ENCODE results near the gene TECRL. TPM values are rescaled to one million over a fixed set of nuclear protein-coding genes. Genes with fewer than 3 reads are reported as not detected.

The TECRL gene
- total and polyA plus RNA-seq, 2 experiments from 2014 or later = not detected

DNA sequence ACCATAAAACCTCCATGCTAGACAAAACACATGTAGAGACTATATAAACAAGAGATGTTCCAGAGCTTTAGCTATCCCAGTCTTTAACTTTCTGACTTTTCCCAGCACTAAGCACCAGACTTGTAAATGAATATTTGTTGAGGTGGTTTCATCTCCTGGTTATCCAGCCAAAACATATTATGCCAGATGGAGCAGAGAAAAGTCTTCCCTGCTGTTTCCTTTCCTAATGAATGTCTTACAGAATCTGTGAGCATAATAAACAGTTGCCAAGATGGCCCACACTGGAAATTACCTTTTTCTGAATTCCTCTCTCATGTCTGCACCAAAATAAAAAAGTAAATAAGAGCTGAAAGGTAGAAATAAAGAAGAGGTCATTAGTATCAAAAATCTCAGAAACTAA lies 159.2 kb downstream of the TECRL start:
- no peak for ATAC-seq
- H3K9me2 ChIP-seq (ENCODE audit: insufficient read depth) = no peaks in the 10 kb centered on the region

More for the DNA sequence above, 159.2 kb downstream of the TECRL start:
- no peak overlapping the region for H3K4me3 Mint-ChIP-seq
- no peak overlapping the region for H2AFZ ChIP-seq
- no peaks in the 10 kb centered on the region for H3F3A ChIP-seq (replicated peaks; ENCODE audit: low read depth)
- H3K4me1 Mint-ChIP-seq = no peaks in the 10 kb centered on the region
- no peaks in the 10 kb centered on the region for H3K4me1 ChIP-seq (ENCODE audit: insufficient read depth)
- H3K4me2 ChIP-seq = no peak overlapping the region
- H3K27ac ChIP-seq (ENCODE audit: low read depth) = no peak overlapping the region
- no peaks in the 10 kb centered on the region; the same call in 1 of the 2 replicates for H3K36me3 ChIP-seq (ENCODE audit: insufficient read depth)
- peaks cover 3% of the 10 kb centered on the region for H3K27me3 Mint-ChIP-seq (ENCODE audit: insufficient read depth, low read depth, poor library complexity)
- H3K36me3 Mint-ChIP-seq (ENCODE audit: low read depth) = peaks cover 5% of the 10 kb centered on the region; the same call in 1 of the 3 replicates
- peaks cover 20% of the 10 kb centered on the region for H3K9me3 Mint-ChIP-seq
- TF ChIP-seq, protein P1, sequence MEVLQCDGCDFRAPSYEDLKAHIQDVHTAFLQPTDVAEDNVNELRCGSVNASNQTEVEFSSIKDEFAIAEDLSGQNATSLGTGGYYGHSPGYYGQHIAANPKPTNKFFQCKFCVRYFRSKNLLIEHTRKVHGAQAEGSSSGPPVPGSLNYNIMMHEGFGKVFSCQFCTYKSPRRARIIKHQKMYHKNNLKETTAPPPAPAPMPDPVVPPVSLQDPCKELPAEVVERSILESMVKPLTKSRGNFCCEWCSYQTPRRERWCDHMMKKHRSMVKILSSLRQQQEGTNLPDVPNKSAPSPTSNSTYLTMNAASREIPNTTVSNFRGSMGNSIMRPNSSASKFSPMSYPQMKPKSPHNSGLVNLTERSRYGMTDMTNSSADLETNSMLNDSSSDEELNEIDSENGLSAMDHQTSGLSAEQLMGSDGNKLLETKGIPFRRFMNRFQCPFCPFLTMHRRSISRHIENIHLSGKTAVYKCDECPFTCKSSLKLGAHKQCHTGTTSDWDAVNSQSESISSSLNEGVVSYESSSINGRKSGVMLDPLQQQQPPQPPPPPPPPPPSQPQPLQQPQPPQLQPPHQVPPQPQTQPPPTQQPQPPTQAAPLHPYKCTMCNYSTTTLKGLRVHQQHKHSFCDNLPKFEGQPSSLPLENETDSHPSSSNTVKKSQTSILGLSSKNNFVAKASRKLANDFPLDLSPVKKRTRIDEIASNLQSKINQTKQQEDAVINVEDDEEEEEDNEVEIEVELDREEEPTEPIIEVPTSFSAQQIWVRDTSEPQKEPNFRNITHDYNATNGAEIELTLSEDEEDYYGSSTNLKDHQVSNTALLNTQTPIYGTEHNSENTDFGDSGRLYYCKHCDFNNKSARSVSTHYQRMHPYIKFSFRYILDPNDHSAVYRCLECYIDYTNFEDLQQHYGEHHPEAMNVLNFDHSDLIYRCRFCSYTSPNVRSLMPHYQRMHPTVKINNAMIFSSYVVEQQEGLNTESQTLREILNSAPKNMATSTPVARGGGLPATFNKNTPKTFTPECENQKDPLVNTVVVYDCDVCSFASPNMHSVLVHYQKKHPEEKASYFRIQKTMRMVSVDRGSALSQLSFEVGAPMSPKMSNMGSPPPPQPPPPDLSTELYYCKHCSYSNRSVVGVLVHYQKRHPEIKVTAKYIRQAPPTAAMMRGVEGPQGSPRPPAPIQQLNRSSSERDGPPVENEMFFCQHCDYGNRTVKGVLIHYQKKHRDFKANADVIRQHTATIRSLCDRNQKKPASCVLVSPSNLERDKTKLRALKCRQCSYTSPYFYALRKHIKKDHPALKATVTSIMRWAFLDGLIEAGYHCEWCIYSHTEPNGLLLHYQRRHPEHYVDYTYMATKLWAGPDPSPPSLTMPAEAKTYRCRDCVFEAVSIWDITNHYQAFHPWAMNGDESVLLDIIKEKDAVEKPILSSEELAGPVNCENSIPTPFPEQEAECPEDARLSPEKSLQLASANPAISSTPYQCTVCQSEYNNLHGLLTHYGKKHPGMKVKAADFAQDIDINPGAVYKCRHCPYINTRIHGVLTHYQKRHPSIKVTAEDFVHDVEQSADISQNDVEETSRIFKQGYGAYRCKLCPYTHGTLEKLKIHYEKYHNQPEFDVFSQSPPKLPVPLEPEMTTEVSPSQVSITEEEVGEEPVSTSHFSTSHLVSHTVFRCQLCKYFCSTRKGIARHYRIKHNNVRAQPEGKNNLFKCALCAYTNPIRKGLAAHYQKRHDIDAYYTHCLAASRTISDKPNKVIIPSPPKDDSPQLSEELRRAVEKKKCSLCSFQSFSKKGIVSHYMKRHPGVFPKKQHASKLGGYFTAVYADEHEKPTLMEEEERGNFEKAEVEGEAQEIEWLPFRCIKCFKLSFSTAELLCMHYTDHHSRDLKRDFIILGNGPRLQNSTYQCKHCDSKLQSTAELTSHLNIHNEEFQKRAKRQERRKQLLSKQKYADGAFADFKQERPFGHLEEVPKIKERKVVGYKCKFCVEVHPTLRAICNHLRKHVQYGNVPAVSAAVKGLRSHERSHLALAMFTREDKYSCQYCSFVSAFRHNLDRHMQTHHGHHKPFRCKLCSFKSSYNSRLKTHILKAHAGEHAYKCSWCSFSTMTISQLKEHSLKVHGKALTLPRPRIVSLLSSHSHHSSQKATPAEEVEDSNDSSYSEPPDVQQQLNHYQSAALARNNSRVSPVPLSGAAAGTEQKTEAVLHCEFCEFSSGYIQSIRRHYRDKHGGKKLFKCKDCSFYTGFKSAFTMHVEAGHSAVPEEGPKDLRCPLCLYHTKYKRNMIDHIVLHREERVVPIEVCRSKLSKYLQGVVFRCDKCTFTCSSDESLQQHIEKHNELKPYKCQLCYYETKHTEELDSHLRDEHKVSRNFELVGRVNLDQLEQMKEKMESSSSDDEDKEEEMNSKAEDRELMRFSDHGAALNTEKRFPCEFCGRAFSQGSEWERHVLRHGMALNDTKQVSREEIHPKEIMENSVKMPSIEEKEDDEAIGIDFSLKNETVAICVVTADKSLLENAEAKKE (CRISPR knock-in tag; IDR thresholded peaks at IDR 0.05) = no peak
- TF ChIP-seq, protein P2, sequence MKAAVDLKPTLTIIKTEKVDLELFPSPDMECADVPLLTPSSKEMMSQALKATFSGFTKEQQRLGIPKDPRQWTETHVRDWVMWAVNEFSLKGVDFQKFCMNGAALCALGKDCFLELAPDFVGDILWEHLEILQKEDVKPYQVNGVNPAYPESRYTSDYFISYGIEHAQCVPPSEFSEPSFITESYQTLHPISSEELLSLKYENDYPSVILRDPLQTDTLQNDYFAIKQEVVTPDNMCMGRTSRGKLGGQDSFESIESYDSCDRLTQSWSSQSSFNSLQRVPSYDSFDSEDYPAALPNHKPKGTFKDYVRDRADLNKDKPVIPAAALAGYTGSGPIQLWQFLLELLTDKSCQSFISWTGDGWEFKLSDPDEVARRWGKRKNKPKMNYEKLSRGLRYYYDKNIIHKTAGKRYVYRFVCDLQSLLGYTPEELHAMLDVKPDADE (IDR thresholded peaks at IDR 0.05) = no peak
- TF ChIP-seq EZH2 (IDR thresholded peaks at IDR 0.05; ENCODE audit: low read depth, unreplicated experiment) (no peak), STAT1 (IDR thresholded peaks at IDR 0.05; ENCODE audit: unreplicated experiment) (no peak), JUNB (IDR thresholded peaks at IDR 0.05; ENCODE audit: unreplicated experiment) (no peak), ZNF331 (CRISPR knock-in tag; IDR thresholded peaks at IDR 0.05; ENCODE audit: low read depth) (no peak)
- no peaks in the 10 kb centered on the region for H3K79me2 ChIP-seq (replicated peaks; ENCODE audit: insufficient read depth)
- DNase-seq (ENCODE audit: low spot score) = no peak
- no peak overlapping the region for H3K27ac Mint-ChIP-seq
- H3K4me3 ChIP-seq = no peak overlapping the region
- no peaks in the 10 kb centered on the region for H4K20me1 ChIP-seq (replicated peaks; ENCODE audit: insufficient read depth)
- H3K27me3 ChIP-seq (ENCODE audit: insufficient read depth) = no peaks in the 10 kb centered on the region

Measured in GM23338 (cell line).